K562 (cell line): ENCODE data around the gene TRPV6.

Experiments
- BCL6 ChIP-seq: fragments of 250-450 bp; sonication (Bioruptor Pico); IDR thresholded peaks from 2 replicates; pipeline ENCODE4 v1.4.0; 2020
- CEBPB ChIP-seq: fragments of 450-650 bp; IDR thresholded peaks from 2 replicates; pipeline ENCODE4 v1.6.1; 2016; ENCODE audit warnings: missing genetic modification characterization, missing compliant biosample characterization
- EHMT2 ChIP-seq: fragments of 450-650 bp; IDR thresholded peaks from 2 replicates; pipeline ENCODE4 v1.6.1; 2018; ENCODE audit warnings: antibody characterized with exemption
- ETV6 ChIP-seq, 3 experiments: fragments of 150-350 bp in 1 of 3; sonication (generic) in 1 of 3; formaldehyde crosslinking in 1 of 3; IDR thresholded peaks; 2 replicates each; pipeline versions ENCODE4 v1.6.1 to v1.8.0; 2014 to 2022; ENCODE audit warnings: borderline replicate concordance in 2 of 3, low read depth in 2 of 3, antibody characterized with exemption in 1 of 3, low read length in 1 of 3, mild to moderate bottlenecking in 1 of 3, missing genetic modification reagents in 1 of 3
- EZH2 ChIP-seq: IDR thresholded peaks from 2 replicates; pipeline ENCODE4 v1.6.1; 2012; ENCODE audit warnings: low read depth, mild to moderate bottlenecking, inconsistent platforms, low read length, borderline replicate concordance
- HMBOX1 ChIP-seq: sonication (generic); IDR thresholded peaks from 2 replicates; pipeline ENCODE4 v1.6.1; 2016
- NFIC ChIP-seq: fragments of 450-650 bp; IDR thresholded peaks from 2 replicates; pipeline ENCODE4 v1.6.1; 2017; ENCODE audit warnings: mild to moderate bottlenecking, inconsistent platforms
- NKRF ChIP-seq: fragments of 450-650 bp; IDR thresholded peaks from 2 replicates; pipeline ENCODE4 v1.6.1; 2016; ENCODE audit warnings: borderline replicate concordance
- POLR2A ChIP-seq: fragments of 450-650 bp; conservative IDR thresholded peaks from 2 replicates; pipeline ENCODE4 v1.6.1; 2016
- POLR2AphosphoS5 ChIP-seq: IDR thresholded peaks from 2 replicates; pipeline ENCODE4 v1.6.1; 2011; ENCODE audit warnings: mild to moderate bottlenecking, low read depth, low read length, moderate library complexity; ENCODE audit not compliant: control insufficient read depth, insufficient read depth
- ZBTB49 ChIP-seq: sonication (generic); formaldehyde crosslinking; IDR thresholded peaks from 2 replicates; pipeline ENCODE4 v1.8.0; 2022; ENCODE audit warnings: missing genetic modification reagents, mild to moderate bottlenecking, borderline replicate concordance
- ZFP1 ChIP-seq: fragments of 450-650 bp; formaldehyde crosslinking; IDR thresholded peaks from 2 replicates; pipeline ENCODE4 v1.4.0; 2020; ENCODE audit warnings: mild to moderate bottlenecking, mixed read lengths
- ZNF583 ChIP-seq: fragments of 250-450 bp; sonication (Bioruptor Pico); IDR thresholded peaks from 2 replicates; pipeline ENCODE4 v1.4.0; 2020

GRCh38 chr7:142859411-142859810, 26.1 kb downstream of the TRPV6 start:
- no peak for TF ChIP-seq POLR2A
- no peak for TF ChIP-seq NKRF
- TF ChIP-seq POLR2AphosphoS5, result no peak
- no peak for TF ChIP-seq HMBOX1
- TF ChIP-seq EHMT2, result no peak
- no peak for TF ChIP-seq NFIC
- TF ChIP-seq BCL6, result no peak
- TF ChIP-seq ETV6 (IDR thresholded peaks at IDR 0.05; ENCODE audit: borderline replicate concordance in 1 of 2, low read depth in 2 of 2, low read length in 1 of 2), result no peak
- no peak for TF ChIP-seq ETV6 (CRISPR knock-in tag; IDR thresholded peaks at IDR 0.05; ENCODE audit: borderline replicate concordance)
- no peak for TF ChIP-seq ZBTB49
- TF ChIP-seq EZH2, result no peak
- no peak for TF ChIP-seq ZNF583 (CRISPR knock-in tag)
- no peak for TF ChIP-seq CEBPB (tag)
- TF ChIP-seq ZFP1 (CRISPR knock-in tag), result no peak
